NCI-H2196 (cell line): ENCODE data around the gene MLKL.
"Not testable (repeated sequence)": the region's sequence is repeated elsewhere in the genome, so short reads cannot be mapped to it uniquely, and the experiment has no call there.

Experiments
- DNase-seq: peaks from one replicate; lab custom pipeline; 2025; ENCODE audit not compliant: unreplicated experiment; lab: John Stamatoyannopoulos, UW

The MLKL gene

DNA sequence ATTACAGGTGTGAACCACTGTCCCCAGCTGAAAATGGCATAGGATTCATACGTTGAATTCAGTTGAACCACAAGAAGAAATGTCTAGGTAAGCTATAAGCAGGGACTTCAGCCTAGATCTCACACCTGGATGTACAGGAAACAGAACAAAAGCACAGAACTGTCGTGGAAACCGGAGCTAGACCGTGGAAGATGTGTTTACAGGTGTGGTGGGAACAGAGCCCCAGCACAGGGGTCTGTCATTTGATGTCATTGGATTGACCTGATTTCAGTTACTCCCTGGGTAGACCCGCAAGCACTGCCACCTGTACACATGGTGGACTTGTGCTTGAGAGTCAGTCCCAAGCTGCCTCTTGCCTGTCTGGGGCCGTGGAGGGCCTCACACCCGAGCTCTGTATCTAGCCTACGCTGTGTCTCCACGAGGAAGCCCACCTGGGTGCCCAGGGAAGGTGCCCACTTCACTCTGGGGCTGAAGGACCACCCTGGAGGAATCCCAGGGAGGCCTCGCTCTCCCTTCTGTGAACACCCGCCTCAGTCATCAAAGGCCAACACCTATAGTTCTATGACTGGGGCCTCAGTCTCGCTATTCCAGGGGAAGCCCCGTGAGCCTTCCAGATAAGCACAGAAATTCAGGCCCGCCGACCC, 32.2 kb upstream of the MLKL start:
- no peak for DNase-seq

DNA sequence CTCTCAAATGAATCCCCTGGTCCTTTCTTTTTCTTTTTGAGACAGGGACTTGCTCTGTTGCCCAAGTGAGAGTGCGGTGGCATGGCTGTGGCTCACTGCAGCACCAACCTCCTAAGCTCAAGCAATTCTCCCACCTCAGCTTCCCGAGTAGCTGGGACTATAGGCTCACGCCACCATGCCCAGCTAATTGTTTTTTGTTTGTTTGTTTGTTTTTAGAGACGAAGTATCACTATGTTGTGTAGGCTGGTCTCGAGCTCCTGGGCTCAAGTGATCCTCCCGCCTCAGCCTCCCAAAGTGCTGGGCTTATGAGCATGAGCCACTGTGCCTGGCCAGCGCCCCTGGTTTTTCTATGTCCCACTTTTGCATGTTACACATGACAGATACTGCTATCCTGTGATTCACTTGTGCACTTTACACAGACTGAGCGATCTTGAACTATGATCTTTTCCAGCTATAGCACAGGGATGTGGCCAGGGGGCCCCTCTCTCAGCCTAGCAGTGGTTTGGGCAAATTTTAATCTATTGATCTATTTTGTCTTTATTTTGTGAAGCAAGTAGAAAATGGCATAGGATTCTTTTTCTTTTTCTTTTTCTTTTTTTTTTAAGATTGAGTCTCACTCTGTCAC, 31.3 kb upstream of the MLKL start:
- no peak for DNase-seq

DNA sequence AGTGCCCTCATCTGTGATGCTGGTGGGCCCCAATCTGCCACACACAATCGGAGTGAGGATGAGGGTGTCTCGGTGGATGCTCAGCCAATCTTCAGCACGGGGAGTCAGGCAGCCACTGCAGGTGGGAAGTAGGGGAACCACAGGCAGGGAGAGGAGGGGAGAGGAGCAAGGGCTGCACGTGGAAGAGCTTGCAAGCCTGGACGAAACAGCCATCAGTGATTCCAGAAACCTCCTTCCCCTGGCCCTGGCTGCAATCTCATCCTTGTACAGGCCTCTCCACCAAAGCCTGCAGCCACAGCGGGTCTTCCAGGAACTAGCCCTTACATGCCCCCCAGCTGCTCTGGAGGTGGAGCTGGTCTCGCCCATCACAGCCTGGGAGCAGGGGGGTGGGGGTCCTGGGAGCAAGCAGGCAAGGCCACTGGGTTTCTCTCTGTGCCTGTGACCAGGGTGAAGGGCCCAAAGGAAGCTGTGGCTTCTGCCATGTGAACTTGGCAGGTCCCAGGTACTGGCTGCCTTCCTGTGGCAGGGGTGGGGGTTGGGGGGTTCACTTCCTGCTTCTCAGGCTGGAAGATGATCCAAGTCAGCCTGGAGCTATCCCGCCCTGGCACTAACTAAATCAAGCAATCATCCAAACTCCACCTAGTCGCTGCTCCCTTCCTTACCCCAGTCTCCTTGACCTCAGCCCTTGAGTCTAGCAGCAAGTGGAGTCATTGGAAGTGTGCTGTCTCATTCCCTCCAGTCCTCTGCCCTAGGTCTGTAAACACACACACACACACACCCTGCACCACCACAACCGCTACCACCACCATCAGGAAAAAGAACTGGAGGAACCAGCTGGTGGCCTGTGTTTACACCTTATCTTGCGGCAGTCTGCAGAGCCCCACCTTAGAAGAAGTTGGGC, 29.4 kb upstream of the MLKL start:
- no peak for DNase-seq

DNA sequence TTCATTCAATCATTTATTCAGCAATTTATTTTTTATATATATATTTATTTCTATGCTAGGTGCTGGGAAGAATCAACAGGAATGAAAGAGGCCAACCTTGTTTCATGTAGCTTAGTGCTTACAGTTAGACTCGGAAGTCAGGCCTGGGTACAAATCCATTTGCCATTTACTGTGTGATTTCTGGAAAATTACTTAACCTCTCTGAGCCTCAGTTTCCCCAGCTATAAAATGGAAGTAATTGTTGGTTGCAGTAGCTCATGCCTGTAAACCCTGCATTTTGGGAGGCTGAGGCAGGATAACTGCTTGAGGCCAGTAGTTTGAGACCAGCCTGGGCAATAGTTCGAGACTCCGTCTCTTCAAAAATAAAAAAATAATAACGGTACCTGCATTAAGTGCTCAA, 27.2 kb upstream of the MLKL start:
- no peak for DNase-seq

DNA sequence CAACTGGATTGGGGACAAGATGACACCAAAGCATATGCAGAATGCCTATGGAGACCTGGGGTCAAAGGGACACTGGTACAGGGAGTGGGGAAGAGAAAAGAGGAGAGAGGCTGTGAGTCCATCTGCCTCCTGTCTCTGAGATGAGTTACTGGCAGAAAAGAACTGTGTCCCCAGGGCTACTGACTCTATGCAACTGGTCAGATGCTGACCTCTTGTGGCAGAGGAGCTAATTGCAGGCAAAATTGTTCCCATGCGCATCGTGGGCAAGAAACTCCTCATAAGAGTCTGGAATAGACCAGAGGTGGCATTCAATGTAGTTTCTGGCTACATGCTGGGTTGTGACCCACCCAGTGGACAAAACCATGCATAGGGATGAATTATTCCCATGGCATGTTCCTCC, 26.1 kb upstream of the MLKL start:
- no peak for DNase-seq

DNA sequence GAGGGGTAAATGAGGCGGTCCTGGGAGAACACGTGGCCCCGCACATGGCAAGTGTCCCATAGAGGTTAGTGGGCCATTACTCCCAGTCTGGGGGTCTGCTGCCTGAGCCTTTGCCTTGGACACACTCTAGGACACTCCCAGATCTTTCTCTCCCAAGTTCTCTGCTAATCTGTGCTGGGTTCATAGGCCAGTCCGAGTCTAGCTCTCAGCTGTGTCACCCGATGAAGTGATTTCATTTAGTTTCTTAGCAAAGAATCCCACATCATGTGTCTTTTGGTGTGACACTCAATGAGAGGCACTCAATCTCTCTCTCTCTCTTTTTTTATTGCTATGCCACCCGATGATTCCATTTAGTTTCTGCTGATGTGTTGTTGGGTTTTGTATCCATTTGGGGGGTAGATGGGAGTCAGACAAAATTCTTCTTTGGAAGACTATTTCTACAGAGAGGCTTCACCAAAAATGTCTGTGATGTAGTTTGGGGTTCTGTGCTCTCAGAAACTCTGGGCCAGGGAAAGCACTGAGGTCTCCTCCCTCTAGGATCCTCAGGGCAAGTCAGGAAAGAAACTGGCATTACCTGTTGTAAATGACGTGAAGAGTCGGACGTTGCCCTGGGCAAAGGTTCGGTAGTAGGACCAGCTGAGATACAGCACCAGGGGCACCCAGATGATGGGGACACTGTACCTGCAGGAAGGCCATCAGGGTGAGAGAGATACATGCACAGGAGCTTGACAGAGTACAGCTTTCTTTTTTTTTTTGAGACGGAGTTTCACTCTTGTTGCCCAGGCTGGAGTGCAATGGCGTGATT, 25.2 kb upstream of the MLKL start:
- DNase-seq = no peak

DNA sequence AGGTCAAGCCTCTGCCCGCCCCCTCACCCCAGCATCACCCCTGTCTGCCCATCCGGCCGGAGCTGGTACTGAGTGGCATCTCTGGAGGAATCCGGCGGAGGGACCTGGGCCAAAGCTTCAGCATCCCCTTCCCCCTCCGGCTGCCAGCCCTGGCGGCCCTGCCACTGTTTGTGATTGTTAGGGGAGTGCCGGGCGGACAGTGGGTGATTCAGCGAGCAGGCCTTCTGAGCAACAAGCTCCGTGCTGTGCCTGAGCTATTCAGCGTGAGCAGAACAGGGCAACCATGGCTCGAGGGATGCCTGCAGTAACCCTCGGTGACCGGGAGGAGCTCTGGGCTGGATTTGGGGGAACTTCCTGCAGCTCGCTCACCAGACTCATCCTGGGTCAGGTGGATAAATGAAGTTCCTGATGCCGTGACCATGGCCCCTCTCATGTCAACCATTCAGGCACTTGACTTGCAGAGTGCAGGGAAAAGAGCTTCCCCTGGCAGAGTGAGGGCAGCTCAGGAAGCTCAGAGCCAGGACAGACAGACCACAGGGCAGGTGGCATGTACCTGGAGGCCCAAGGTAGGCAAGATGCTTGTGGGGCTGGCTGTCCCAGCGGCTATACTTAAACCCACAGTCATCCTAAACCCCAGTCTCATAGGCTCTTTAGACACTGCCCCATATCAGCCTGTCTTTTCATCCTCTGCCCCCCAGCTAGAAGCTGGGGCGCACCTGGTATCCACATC, 24.3 kb upstream of the MLKL start:
- DNase-seq = no peak

DNA sequence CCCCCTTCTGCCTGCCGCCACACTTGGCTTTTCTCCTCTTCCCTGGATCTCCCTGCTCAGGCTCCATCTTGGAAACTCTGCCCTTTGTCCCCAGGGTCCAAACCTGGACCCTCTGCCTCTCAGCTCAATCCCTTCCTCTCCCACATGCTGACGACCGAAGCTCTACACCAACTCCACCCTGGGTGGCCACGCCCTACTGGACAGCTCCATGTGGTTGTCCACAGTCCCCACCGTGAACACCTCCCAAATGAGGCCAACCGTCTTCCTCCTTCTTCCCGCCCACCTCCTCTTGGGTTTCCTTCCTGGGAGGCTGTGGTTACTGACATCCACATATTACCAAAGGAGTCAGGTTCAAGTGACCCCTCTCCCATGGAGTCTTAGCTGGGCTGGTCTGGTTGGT, 22.6 kb upstream of the MLKL start:
- no peak for DNase-seq

DNA sequence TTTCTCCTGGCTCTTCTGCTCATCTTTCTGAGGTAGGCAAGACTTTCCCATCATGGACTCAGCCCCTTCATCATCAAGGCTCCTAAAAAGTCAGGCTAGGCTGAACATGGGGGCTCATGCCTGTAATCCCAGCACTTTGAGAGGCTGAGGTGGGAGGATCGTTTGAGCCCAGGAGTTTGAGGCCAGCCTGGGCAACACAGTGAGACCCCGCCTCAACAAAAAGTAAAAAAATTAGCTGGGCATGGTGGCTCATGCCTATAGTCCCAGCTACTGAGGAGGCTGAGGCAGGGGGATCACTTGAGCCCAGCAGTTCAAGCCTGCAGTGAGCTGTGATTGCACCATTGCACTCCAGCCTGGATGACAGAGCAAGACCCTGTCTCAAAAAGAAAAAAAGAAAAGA, 21.5 kb upstream of the MLKL start:
- DNase-seq = not testable (repeated sequence)

DNA sequence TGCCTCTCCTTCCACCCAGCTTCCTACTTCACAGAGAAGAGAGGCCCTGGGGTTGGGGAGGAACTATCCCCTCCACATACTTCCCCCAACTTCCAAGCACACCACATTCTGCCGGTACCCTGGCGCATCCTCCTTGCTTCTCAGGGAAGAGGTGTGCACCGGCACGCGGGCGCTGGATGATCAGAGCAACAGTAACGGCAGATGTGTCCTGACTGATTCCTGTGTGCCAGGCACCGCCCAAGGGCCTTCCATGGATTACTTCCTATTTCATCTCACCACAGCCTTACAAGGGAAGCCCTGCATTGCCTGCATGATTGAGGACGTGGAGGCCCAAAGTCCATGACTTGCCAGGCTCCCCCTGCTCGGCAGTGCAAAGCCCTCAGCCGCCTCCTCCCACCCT, 21.1 kb upstream of the MLKL start:
- DNase-seq = no peak

DNA sequence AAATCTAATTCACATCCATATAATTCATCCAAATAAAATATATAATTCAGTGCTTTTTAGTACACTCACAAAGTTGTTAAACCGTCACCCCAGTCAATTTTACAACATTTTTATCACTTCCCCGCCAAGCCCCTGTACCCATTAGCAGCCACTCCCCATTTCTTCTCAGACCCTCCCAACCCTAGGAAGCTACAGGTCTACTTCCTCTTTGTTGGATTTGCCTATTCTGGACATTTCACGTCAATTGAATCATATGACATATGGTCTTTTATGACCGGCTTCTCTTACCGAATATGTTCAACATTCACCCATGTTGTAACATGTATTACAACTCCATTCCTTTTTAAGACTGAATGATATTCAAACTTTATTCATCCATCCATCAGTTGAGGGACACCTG, 19.9 kb upstream of the MLKL start:
- no peak for DNase-seq

DNA sequence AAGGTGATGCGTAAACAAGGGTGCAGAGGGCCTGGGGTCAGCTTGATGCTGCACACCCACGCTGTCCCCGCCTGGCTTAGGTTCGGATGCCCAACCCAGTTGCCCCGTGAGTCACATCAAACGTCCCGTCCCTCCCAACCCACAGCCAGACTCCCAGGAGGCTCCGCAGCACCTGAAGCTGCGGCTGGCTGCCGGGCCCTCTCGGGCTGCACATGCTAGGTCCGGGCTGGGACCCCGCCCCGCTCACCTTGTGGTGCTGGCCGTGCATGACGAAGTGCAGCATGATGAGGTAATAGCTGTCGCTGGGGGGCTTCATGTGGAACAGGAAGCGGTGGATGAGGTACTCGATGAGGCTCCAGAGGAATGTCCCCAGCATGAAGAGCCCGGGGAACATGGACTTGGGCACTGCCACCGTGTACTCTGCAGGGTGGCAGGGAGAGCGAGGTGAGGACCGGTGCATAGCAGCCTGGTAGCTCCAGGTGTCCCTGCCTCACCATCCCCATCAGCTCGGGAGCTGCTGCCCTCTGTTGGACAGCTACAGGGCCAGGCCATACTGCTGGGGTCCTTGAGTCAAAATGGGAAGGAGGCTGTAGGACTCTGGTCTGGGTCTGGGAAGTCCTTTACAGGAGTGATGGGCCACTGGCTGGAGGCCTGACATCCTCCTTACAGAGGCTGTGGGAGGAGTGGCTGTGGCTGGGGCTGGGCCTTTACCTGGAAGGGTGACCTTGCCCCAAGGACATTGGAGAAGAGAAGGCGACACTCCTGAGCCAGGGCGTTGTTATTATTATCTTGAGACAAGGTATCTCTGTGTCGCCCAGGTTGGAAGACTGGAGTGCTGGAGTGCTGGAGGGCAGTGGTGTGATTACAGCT, 18.3 kb upstream of the MLKL start:
- DNase-seq = no peak

DNA sequence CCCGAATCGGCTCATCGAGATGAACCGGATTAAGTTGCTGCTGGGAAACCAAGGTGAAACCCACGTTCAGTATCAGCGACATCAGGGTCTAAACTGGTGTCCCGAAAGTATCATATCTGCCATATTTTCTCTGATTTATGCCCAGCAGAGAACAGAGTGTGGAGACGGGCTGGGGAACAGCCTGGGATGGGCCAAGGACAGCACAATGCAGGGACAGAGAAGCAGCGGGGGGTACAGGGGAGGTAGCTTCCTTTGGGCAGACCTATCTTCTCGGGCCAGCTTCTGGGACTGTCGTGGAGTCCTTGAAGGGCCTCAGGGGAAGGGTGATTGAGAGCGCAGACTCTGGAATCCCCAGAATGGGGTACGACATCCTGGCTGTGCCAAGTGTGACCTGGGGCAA, 17.5 kb upstream of the MLKL start:
- DNase-seq = no peak

DNA sequence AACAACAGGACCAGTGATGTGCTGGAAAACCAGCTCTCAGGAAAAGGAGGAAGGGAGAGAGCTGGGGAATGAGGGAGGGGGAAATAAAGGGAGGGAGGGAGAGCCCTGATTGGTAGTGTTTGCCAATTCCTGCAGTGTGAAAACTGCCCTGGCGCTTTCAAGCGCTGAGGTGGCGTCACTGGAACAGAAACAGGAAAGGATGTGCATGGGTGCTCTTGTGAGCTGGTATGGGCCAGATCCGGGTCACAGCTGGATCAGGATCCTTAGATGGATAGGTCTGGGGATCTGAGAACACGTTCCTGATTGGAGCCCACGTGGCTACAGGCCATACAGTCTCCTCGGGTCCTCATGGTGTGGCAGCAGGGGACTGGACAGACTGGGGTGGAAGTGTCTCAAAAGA, 16.7 kb upstream of the MLKL start:
- DNase-seq = no peak

DNA sequence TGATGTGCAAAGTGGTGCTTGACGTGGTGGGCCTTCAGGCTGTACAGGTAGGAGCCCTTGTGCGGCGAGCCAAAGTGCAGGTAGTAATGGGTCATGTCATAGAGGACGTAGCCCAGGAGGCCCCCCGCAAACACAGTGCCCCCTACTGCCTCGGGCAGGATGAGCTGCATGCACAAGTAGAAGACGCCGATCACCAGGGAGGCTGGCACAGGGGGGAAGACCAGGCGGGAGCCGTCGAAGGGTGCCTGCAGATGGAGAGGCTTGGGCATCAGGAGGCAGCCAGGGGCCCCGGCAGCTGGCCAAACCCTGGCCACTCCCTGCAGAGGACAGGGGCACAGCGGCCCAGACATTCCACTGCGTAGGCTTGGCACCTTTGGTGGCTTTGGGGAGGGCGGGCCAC, 15.7 kb upstream of the MLKL start:
- DNase-seq = no peak

DNA sequence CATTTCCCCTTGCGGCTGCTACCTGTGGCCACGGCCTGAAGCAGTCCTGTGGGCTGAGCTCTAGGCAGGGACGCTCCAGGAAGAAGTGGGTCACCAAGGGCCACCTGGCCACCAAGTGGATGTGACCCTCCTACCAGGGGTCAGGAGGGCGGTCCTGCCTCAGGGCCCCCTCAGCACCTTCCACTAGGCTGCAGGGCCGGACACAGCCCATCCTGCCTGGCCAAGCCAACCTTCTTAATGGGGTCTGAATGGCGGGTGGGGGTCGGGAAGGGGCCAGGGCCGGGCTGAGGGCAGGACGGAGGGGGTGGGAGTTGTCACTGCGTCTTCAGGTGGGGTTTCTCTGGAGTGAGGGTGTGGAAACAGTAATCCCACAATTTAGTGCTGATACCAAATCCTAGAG, 13.2 kb upstream of the MLKL start:
- no peak for DNase-seq

DNA sequence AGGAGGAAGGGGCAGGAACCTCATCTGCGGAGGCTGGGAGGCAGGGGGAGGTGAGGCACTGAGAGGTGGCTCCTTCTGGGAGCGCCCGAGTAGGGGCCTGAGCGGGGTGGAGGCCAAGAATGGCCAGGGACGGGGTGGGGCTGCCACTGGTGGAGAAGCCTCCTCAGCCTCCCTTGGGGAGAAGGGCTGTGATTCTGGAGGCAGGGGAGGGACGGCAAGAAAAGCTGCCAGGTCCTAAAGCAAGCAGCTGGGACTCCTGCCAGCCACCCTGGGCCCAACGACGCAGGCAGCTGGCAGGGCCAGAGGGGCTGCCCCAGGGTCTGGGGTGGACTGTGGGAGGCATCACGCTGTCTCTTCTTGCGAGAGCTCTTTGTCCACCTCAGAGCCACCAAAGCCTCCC, 12.7 kb upstream of the MLKL start:
- DNase-seq = no peak

DNA sequence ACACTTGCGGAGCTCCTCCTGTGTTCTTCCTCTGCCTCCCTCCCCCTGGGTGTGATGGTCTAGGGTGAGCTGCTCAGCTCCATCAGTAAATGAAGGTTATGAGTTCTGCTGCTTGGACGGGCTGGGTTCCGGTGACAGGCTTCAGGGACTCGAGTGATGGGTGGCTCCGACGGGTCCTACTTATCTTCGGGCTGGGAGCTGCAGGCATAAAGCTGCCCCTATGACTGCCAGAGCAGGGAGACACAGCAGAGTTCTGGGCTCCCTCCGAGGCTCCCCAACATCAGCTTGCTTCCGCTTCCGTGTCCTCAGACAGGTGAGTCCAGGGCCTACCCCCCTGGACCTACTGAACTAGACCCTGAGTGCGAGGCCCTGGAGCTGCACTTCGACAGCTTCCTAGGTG, 11.3 kb upstream of the MLKL start:
- no peak for DNase-seq

DNA sequence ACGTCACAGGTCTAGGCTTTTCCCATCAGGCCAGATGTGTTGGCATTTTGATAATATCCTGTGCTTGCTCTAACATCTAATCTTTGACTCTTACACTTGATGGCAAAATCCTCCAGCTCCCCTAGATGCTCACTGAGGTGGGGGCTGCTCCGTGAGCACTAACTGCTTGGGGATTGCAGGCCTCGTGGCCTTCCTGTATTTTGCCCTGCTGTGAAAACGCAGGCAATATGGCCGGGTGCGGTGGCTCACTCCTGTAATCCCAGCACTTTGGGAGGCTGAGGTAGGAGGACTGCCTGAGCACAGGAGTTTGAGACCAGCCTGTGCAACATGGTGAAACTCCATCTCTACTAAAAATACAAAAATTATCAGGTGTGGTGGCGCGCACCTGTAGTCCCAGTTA, 9.7 kb upstream of the MLKL start:
- no peak for DNase-seq

DNA sequence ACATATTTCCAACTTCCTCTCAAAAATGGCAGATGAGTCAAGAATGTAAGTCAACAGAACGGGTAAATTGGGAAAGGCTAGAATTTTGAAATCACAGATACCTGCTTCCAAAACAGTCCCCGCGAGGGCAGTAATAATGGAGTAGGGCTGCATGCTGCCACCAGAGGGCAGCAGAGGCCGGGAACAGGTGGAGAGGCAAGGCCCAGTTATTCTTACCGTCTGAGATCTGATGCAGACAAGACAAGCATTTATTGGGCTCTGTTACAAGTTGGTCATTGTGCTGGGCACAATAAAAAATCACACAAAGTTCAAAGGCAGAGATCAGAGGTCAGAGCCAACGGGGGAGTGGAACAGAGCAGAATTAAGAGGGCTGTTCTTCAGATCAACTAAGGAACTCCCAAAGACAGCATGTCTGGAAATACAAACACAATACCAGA, 8.8 kb upstream of the MLKL start:
- DNase-seq = peak; percentile 62
